Measurements from ENCODE around the gene BASP1.

The BASP1 gene

GRCh38 chr5:17196697-17197096, 20.7 kb upstream of the BASP1 start:
- H3K9me3 ChIP-seq (ENCODE audit: low read depth, low read length): peaks cover 5% of the 10 kb centered on the region; the same call in 1 of the 2 replicates

GRCh38 chr5:17203329-17204132, 13.9 kb upstream of the BASP1 start:
- Histone ChIP-seq H3K36me3 (ENCODE audit: insufficient read depth, low read length) (peaks cover under 1% of the 10 kb centered on the region; the same call in 1 of the 2 replicates), H3K9me3 (ENCODE audit: low read depth, low read length) (no peaks in the 10 kb centered on the region), H3K4me3 (0 out of 2 replicates have a peak overlapping the region, but pooled peaks have one; percentile 5), H3K27ac (peak overlapping the region; percentile 73), H3K9ac (ENCODE audit: insufficient read length) (peak overlapping the region; percentile 43)
- peak; percentile 92 for DNase-seq (ENCODE audit: low read depth, low spot score)
- TF ChIP-seq EZH2 (IDR thresholded peaks at IDR 0.05) (no peak), POLR2AphosphoS5 (IDR thresholded peaks at IDR 0.05; ENCODE audit: borderline replicate concordance, low read depth, low read length) (no peak; the same call in 1 of the 2 replicates), FOXP2 (optimal IDR thresholded peaks at IDR 0.05; ENCODE audit: control extremely low read depth, extremely low read length, insufficient read depth) (no peak)

More at GRCh38 chr5:17196697-17197096, 20.7 kb upstream of the BASP1 start:
- no peak overlapping the region for H3K4me3 ChIP-seq
- peaks cover 14% of the 10 kb centered on the region; the same call in 1 of the 2 replicates for H3K36me3 ChIP-seq (ENCODE audit: insufficient read depth, low read length)
- no peak for DNase-seq (ENCODE audit: low read depth, low spot score)
- no peak for TF ChIP-seq FOXP2 (optimal IDR thresholded peaks at IDR 0.05; ENCODE audit: control extremely low read depth, extremely low read length, insufficient read depth)
- no peak for TF ChIP-seq POLR2AphosphoS5 (IDR thresholded peaks at IDR 0.05; ENCODE audit: borderline replicate concordance, low read depth, low read length)
- TF ChIP-seq EZH2 (IDR thresholded peaks at IDR 0.05): no peak
- no peak overlapping the region for H3K27ac ChIP-seq
- H3K9ac ChIP-seq (ENCODE audit: insufficient read length): no peak overlapping the region

GRCh38 chr5:17204133-17204489, 13.3 kb upstream of the BASP1 start:
- Histone ChIP-seq H3K9ac (ENCODE audit: insufficient read length) (peak overlapping the region; percentile 43), H3K36me3 (ENCODE audit: insufficient read depth, low read length) (no peaks in the 10 kb centered on the region), H3K27ac (peak overlapping the region; percentile 73), H3K9me3 (ENCODE audit: low read depth, low read length) (no peaks in the 10 kb centered on the region), H3K4me3 (0 out of 2 replicates have a peak overlapping the region, but pooled peaks have one; percentile 5)
- no peak for TF ChIP-seq EZH2 (IDR thresholded peaks at IDR 0.05)
- no peak for TF ChIP-seq FOXP2 (optimal IDR thresholded peaks at IDR 0.05; ENCODE audit: control extremely low read depth, extremely low read length, insufficient read depth)
- no peak for TF ChIP-seq POLR2AphosphoS5 (IDR thresholded peaks at IDR 0.05; ENCODE audit: borderline replicate concordance, low read depth, low read length)
- no peak for DNase-seq (ENCODE audit: low read depth, low spot score)

GRCh38 chr5:17206021-17206420, 11.4 kb upstream of the BASP1 start:
- Histone ChIP-seq H3K9ac (ENCODE audit: insufficient read length) (no peak overlapping the region), H3K4me3 (no peak overlapping the region), H3K27ac (no peak overlapping the region), H3K9me3 (ENCODE audit: low read depth, low read length) (no peaks in the 10 kb centered on the region), H3K36me3 (ENCODE audit: insufficient read depth, low read length) (peaks cover 5% of the 10 kb centered on the region; the same call in 1 of the 2 replicates)
- TF ChIP-seq POLR2AphosphoS5 (IDR thresholded peaks at IDR 0.05; ENCODE audit: borderline replicate concordance, low read depth, low read length): no peak
- TF ChIP-seq EZH2 (IDR thresholded peaks at IDR 0.05): no peak
- TF ChIP-seq FOXP2 (optimal IDR thresholded peaks at IDR 0.05; ENCODE audit: control extremely low read depth, extremely low read length, insufficient read depth): no peak
- DNase-seq (ENCODE audit: low read depth, low spot score): no peak

GRCh38 chr5:17212191-17212590, 5.2 kb upstream of the BASP1 start:
- TF ChIP-seq FOXP2 (optimal IDR thresholded peaks at IDR 0.05; ENCODE audit: control extremely low read depth, extremely low read length, insufficient read depth) (no peak), POLR2AphosphoS5 (IDR thresholded peaks at IDR 0.05; ENCODE audit: borderline replicate concordance, low read depth, low read length) (no peak), EZH2 (IDR thresholded peaks at IDR 0.05) (no peak)
- no peak for DNase-seq (ENCODE audit: low read depth, low spot score)
- Histone ChIP-seq H3K27ac (no peak overlapping the region), H3K36me3 (ENCODE audit: insufficient read depth, low read length) (peaks cover 5% of the 10 kb centered on the region; the same call in 1 of the 2 replicates), H3K4me3 (no peak overlapping the region), H3K9me3 (ENCODE audit: low read depth, low read length) (no peaks in the 10 kb centered on the region), H3K9ac (ENCODE audit: insufficient read length) (no peak overlapping the region)

GRCh38 chr5:17212996-17213395, 4.4 kb upstream of the BASP1 start:
- no peak for TF ChIP-seq POLR2AphosphoS5 (IDR thresholded peaks at IDR 0.05; ENCODE audit: borderline replicate concordance, low read depth, low read length)
- no peak for TF ChIP-seq EZH2 (IDR thresholded peaks at IDR 0.05)
- no peak for TF ChIP-seq FOXP2 (optimal IDR thresholded peaks at IDR 0.05; ENCODE audit: control extremely low read depth, extremely low read length, insufficient read depth)
- H3K9me3 ChIP-seq (ENCODE audit: low read depth, low read length): no peaks in the 10 kb centered on the region
- H3K36me3 ChIP-seq (ENCODE audit: insufficient read depth, low read length): peaks cover 5% of the 10 kb centered on the region; the same call in 1 of the 2 replicates
- no peak for DNase-seq (ENCODE audit: low read depth, low spot score)
- H3K9ac ChIP-seq (ENCODE audit: insufficient read length): no peak overlapping the region
- peak overlapping the region; percentile 97 for H3K4me3 ChIP-seq
- peak overlapping the region; percentile 54; the same call in 1 of the 2 replicates for H3K27ac ChIP-seq

- DNase-seq (ENCODE audit: low read depth, low spot score): no peak
- peak overlapping the region; percentile 75 for H3K9ac ChIP-seq (ENCODE audit: insufficient read length)
- peaks cover 9% of the 10 kb centered on the region for H3K36me3 ChIP-seq (ENCODE audit: insufficient read depth, low read length)
- peak overlapping the region; percentile 97 for H3K4me3 ChIP-seq
- peak overlapping the region; percentile 20; the same call in 1 of the 2 replicates for H3K27ac ChIP-seq
- H3K9me3 ChIP-seq (ENCODE audit: low read depth, low read length): no peaks in the 10 kb centered on the region
- TF ChIP-seq FOXP2 (optimal IDR thresholded peaks at IDR 0.05; ENCODE audit: control extremely low read depth, extremely low read length, insufficient read depth) (no peak), POLR2AphosphoS5 (IDR thresholded peaks at IDR 0.05; ENCODE audit: borderline replicate concordance, low read depth, low read length) (no peak), EZH2 (IDR thresholded peaks at IDR 0.05) (no peak)
These were observed 3.5 kb upstream of the BASP1 start for GRCh38 chr5:17213938-17214337.

- Histone ChIP-seq H3K27ac (peak overlapping the region; percentile 85), H3K4me3 (peak overlapping the region; percentile 97), H3K9ac (ENCODE audit: insufficient read length) (peak overlapping the region; percentile 75), H3K36me3 (ENCODE audit: insufficient read depth, low read length) (peaks cover 18% of the 10 kb centered on the region), H3K9me3 (ENCODE audit: low read depth, low read length) (no peaks in the 10 kb centered on the region)
- TF ChIP-seq EZH2 (IDR thresholded peaks at IDR 0.05) (no peak), POLR2AphosphoS5 (IDR thresholded peaks at IDR 0.05; ENCODE audit: borderline replicate concordance, low read depth, low read length) (no peak), FOXP2 (optimal IDR thresholded peaks at IDR 0.05; ENCODE audit: control extremely low read depth, extremely low read length, insufficient read depth) (no peak)
- DNase-seq (ENCODE audit: low read depth, low spot score): no peak
These were observed 2.5 kb upstream of the BASP1 start for GRCh38 chr5:17214893-17215292.
